Loucy (cell line): ENCODE measurements around the gene MTCH1.

Experiments used
- H2AFZ ChIP-seq: fragments of 200-600 bp; sonication (generic); 2 replicates; pipeline ENCODE4 v1.6.0; 2016; ENCODE audit warnings: antibody characterized with exemption, mild to moderate bottlenecking, low read length, moderate library complexity
- H3F3A ChIP-seq: fragments of 200-600 bp; 2 replicates; pipeline ENCODE4 v1.6.0; 2016; ENCODE audit warnings: antibody characterized with exemption, low read depth, mild to moderate bottlenecking
- H3K27me3 ChIP-seq: fragments of 200-600 bp; sonication (generic); 2 replicates; pipeline ENCODE4 v1.6.1; 2014; ENCODE audit warnings: low read length, mild to moderate bottlenecking; ENCODE audit not compliant: insufficient read depth, poor library complexity, severe bottlenecking
- H3K36me3 ChIP-seq: fragments of 200-600 bp; sonication (generic); 2 replicates; pipeline ENCODE4 v1.6.1; 2016; ENCODE audit warnings: low read length; ENCODE audit not compliant: insufficient read depth
- H3K4me1 ChIP-seq: fragments of 200-600 bp; sonication (generic); 2 replicates; pipeline ENCODE4 v1.5.1; 2014; ENCODE audit warnings: low read length, mild to moderate bottlenecking; ENCODE audit not compliant: insufficient read depth, poor library complexity, severe bottlenecking
- H3K4me2 ChIP-seq: fragments of 200-600 bp; sonication (generic); 2 replicates; pipeline ENCODE4 v1.6.0; 2014; ENCODE audit warnings: antibody characterized with exemption, low read length, low read depth, mild to moderate bottlenecking; ENCODE audit not compliant: poor library complexity, severe bottlenecking
- H3K4me3 ChIP-seq: fragments of 200-600 bp; sonication (generic); 2 replicates; pipeline ENCODE4 v1.5.1; 2014; ENCODE audit warnings: low read length, mild to moderate bottlenecking, mixed read lengths; ENCODE audit not compliant: poor library complexity, severe bottlenecking
- H3K79me2 ChIP-seq: fragments of 200-600 bp; sonication (generic); 2 replicates; pipeline ENCODE4 v1.6.1; 2014; ENCODE audit warnings: low read length; ENCODE audit not compliant: insufficient read depth
- H3K9ac ChIP-seq: fragments of 200-600 bp; sonication (generic); 2 replicates; pipeline ENCODE4 v1.6.0; 2014; ENCODE audit warnings: mild to moderate bottlenecking, low read depth, low read length, moderate library complexity; ENCODE audit not compliant: poor library complexity, severe bottlenecking
- H3K9me2 ChIP-seq: fragments of 200-600 bp; sonication (generic); replicated peaks from 2 replicates; pipeline ENCODE4 v1.6.1; 2016; ENCODE audit warnings: low read depth, low read length, mixed read lengths
- H3K9me3 ChIP-seq: fragments of 200-600 bp; sonication (generic); 2 replicates; pipeline ENCODE4 v1.6.1; 2014; ENCODE audit warnings: mild to moderate bottlenecking, antibody characterized with exemption, low read length, low read depth; ENCODE audit not compliant: insufficient read depth
- H4K20me1 ChIP-seq: fragments of 200-600 bp; sonication (generic); 2 replicates; pipeline ENCODE4 v1.6.0; 2014; ENCODE audit warnings: antibody characterized with exemption, low read length, mild to moderate bottlenecking; ENCODE audit not compliant: insufficient read depth, poor library complexity, severe bottlenecking
- EZH2phosphoT487 ChIP-seq: fragments of 200-600 bp; IDR thresholded peaks from 2 replicates; pipeline ENCODE4 v1.6.1; 2018; ENCODE audit warnings: antibody characterized with exemption, mild to moderate bottlenecking, moderate library complexity, borderline replicate concordance
- TF ChIP-seq, protein P1 (sequence below): fragments of 200-600 bp; sonication (generic); conservative IDR thresholded peaks from 2 replicates; pipeline ENCODE4 v1.5.1; 2014; ENCODE audit warnings: mild to moderate bottlenecking, antibody characterized with exemption, low read length

The MTCH1 gene

GRCh38 chr6:36964349-36964748 is 21.6 kb downstream of the MTCH1 start:
- Histone ChIP-seq H3K9me3 (no peaks in the 10 kb centered on the region), H3K27me3 (no peaks in the 10 kb centered on the region), H3K79me2 (no peaks in the 10 kb centered on the region), H3K9me2 (no peaks in the 10 kb centered on the region), H4K20me1 (no peaks in the 10 kb centered on the region), H3K36me3 (peaks cover 27% of the 10 kb centered on the region), H3K4me1 (peaks cover 38% of the 10 kb centered on the region), H3K9ac (peak overlapping the region; percentile 23), H2AFZ (no peak overlapping the region), H3K4me3 (no peak overlapping the region), H3K4me2 (peak overlapping the region; percentile 38), H3F3A (no peaks in the 10 kb centered on the region)
- no peak for TF ChIP-seq EZH2phosphoT487
- TF ChIP-seq, protein P1, sequence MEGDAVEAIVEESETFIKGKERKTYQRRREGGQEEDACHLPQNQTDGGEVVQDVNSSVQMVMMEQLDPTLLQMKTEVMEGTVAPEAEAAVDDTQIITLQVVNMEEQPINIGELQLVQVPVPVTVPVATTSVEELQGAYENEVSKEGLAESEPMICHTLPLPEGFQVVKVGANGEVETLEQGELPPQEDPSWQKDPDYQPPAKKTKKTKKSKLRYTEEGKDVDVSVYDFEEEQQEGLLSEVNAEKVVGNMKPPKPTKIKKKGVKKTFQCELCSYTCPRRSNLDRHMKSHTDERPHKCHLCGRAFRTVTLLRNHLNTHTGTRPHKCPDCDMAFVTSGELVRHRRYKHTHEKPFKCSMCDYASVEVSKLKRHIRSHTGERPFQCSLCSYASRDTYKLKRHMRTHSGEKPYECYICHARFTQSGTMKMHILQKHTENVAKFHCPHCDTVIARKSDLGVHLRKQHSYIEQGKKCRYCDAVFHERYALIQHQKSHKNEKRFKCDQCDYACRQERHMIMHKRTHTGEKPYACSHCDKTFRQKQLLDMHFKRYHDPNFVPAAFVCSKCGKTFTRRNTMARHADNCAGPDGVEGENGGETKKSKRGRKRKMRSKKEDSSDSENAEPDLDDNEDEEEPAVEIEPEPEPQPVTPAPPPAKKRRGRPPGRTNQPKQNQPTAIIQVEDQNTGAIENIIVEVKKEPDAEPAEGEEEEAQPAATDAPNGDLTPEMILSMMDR: no peak

GRCh38 chr6:36963451-36964290 is 22.3 kb downstream of the MTCH1 start:
- Histone ChIP-seq H3K36me3 (peaks cover 20% of the 10 kb centered on the region; the same call in 1 of the 2 replicates), H4K20me1 (no peaks in the 10 kb centered on the region), H3K4me1 (peaks cover 38% of the 10 kb centered on the region), H3K9me3 (no peaks in the 10 kb centered on the region), H3K9me2 (no peaks in the 10 kb centered on the region), H3F3A (no peaks in the 10 kb centered on the region), H3K9ac (peak overlapping the region; percentile 23), H2AFZ (no peak overlapping the region), H3K4me3 (no peak overlapping the region), H3K27me3 (no peaks in the 10 kb centered on the region), H3K79me2 (no peaks in the 10 kb centered on the region), H3K4me2 (peak overlapping the region; percentile 38)
- TF ChIP-seq EZH2phosphoT487: no peak
- TF ChIP-seq, protein P1: no peak

DNA sequence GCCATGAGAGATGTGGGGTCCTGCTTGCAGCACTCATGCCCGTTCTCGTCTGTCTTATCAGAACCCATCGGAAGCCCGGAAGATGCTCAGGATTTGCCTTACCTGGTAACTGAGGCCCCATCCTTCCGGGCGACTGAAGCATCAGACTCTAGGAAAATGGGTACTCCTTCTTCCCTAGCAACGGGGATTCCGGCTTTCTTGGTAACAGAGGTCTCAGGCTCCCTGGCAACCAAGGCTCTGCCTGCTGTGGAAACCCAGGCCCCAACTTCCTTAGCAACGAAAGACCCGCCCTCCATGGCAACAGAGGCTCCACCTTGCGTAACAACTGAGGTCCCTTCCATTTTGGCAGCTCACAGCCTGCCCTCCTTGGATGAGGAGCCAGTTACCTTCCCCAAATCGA is 23.1 kb downstream of the MTCH1 start:
- no peaks in the 10 kb centered on the region for H4K20me1 ChIP-seq
- H3K4me2 ChIP-seq: peak overlapping the region; percentile 38
- H3K9me2 ChIP-seq: no peaks in the 10 kb centered on the region
- no peak overlapping the region for H3K4me3 ChIP-seq
- no peaks in the 10 kb centered on the region for H3F3A ChIP-seq
- H3K36me3 ChIP-seq: peaks cover 12% of the 10 kb centered on the region; the same call in 1 of the 2 replicates
- H2AFZ ChIP-seq: no peak overlapping the region
- no peak overlapping the region for H3K9ac ChIP-seq
- H3K79me2 ChIP-seq: no peaks in the 10 kb centered on the region
- no peaks in the 10 kb centered on the region for H3K27me3 ChIP-seq
- peaks cover 38% of the 10 kb centered on the region for H3K4me1 ChIP-seq
- no peaks in the 10 kb centered on the region for H3K9me3 ChIP-seq
- TF ChIP-seq, protein P1: no peak
- TF ChIP-seq EZH2phosphoT487: no peak
